BLaER1 treated with 17β-estradiol and CSF1 and Interleukin-3, amounts not matched to agents 10 nM and 100 nM (cell line): Measurements from ENCODE around the gene MRPL46.
"Not testable (repeated sequence)": the region's sequence is repeated elsewhere in the genome, so short reads cannot be mapped to it uniquely, and the experiment has no call there.

Source experiments
- H3K27ac ChIP-seq, 11 experiments: shearing (Covaris generic); formaldehyde crosslinking; 2 replicates each; pipeline ENCODE4 v1.8.1; 2022
- H3K27me3 ChIP-seq, 11 experiments: shearing (Covaris generic); formaldehyde crosslinking; 2 replicates each; pipeline ENCODE4 v1.8.1; 2022
- H3K36me3 ChIP-seq, 11 experiments: shearing (Covaris generic); formaldehyde crosslinking; 2 replicates each; pipeline ENCODE4 v1.8.1; 2022
- H3K4me1 ChIP-seq, 10 experiments: shearing (Covaris generic); formaldehyde crosslinking; 2 replicates each; pipeline ENCODE4 v1.8.1; 2022
- H3K4me2 ChIP-seq, 11 experiments: shearing (Covaris generic); formaldehyde crosslinking; 2 replicates each; pipeline ENCODE4 v1.8.1; 2022
- H3K4me3 ChIP-seq, 10 experiments: shearing (Covaris generic); formaldehyde crosslinking; 2 replicates each; pipeline ENCODE4 v1.8.1; 2022
- H3K9ac ChIP-seq, 11 experiments: shearing (Covaris generic); formaldehyde crosslinking; 2 replicates each; pipeline ENCODE4 v1.8.1; 2022
- H3K9me3 ChIP-seq, 11 experiments: shearing (Covaris generic); formaldehyde crosslinking; replicated peaks in 1 of 11; 2 replicates each; pipeline ENCODE4 v1.8.1; 2022
- H4K20me1 ChIP-seq, 11 experiments: shearing (Covaris generic); formaldehyde crosslinking; 2 replicates each; pipeline ENCODE4 v1.8.1; 2022
- Cebpa-rat ChIP-seq, 11 experiments: shearing (Covaris generic); IDR thresholded peaks; 2 replicates each; pipeline ENCODE4 v1.8.1; 2022

Gene MRPL46

GRCh38 chr15:88441076-88441730 is 26.0 kb downstream of the MRPL46 start:
- Histone ChIP-seq H3K27me3 (no peaks in the 10 kb centered on the region), H3K4me2 (no peak overlapping the region), H4K20me1 (no peaks in the 10 kb centered on the region), H3K9ac (no peak overlapping the region), H3K36me3 (no peaks in the 10 kb centered on the region), H3K9me3 (peaks cover 13 to 31% (median 18%) of the 10 kb centered on the region in 11 experiments), H3K4me3 (no peak overlapping the region), H3K4me1 (peaks cover 0 to 12% (median 0%) of the 10 kb centered on the region in 10 experiments; a peak in 4 of 20 replicates), H3K27ac (no peak overlapping the region)
- TF ChIP-seq Cebpa-rat (IDR thresholded peaks at IDR 0.05) = no peak

GRCh38 chr15:88440021-88440420 is 27.2 kb downstream of the MRPL46 start:
- Histone ChIP-seq H3K4me2 (peak overlapping the region in 2 of 11 experiments; percentile 7 to 14; a peak in 2 of 22 replicates), H3K4me1 (peaks cover 0 to 12% (median 0%) of the 10 kb centered on the region in 10 experiments; a peak in 4 of 20 replicates), H3K4me3 (no peak overlapping the region), H3K27me3 (no peaks in the 10 kb centered on the region), H3K27ac (no peak overlapping the region), H3K36me3 (no peaks in the 10 kb centered on the region), H3K9me3 (peaks cover 13 to 26% (median 18%) of the 10 kb centered on the region in 11 experiments), H4K20me1 (no peaks in the 10 kb centered on the region), H3K9ac (no peak overlapping the region)
- TF ChIP-seq Cebpa-rat (IDR thresholded peaks at IDR 0.05) = no peak

GRCh38 chr15:88438181-88438580 is 29.0 kb downstream of the MRPL46 start:
- no peaks in the 10 kb centered on the region for H3K36me3 ChIP-seq
- no peak overlapping the region for H3K9ac ChIP-seq
- H3K4me3 ChIP-seq = no peak overlapping the region
- no peak overlapping the region for H3K27ac ChIP-seq
- H3K4me1 ChIP-seq = peaks cover 0 to 12% (median 0%) of the 10 kb centered on the region in 10 experiments; a peak in 4 of 20 replicates
- H3K9me3 ChIP-seq = peaks cover under 1 to 8% (median 5%) of the 10 kb centered on the region in 11 experiments; a peak in 19 of 22 replicates
- TF ChIP-seq Cebpa-rat (IDR thresholded peaks at IDR 0.05) = no peak
- H4K20me1 ChIP-seq = no peaks in the 10 kb centered on the region
- no peak overlapping the region for H3K4me2 ChIP-seq
- no peaks in the 10 kb centered on the region for H3K27me3 ChIP-seq

GRCh38 chr15:88434106-88434505 is 33.1 kb downstream of the MRPL46 start:
- H3K27me3 ChIP-seq, H4K20me1 ChIP-seq, H3K4me2 ChIP-seq, H3K4me3 ChIP-seq, H3K36me3 ChIP-seq, H3K4me1 ChIP-seq, H3K27ac ChIP-seq, H3K9ac ChIP-seq, H3K9me3 ChIP-seq: not testable (repeated sequence)

GRCh38 chr15:88433046-88433685 is 34.0 kb downstream of the MRPL46 start:
- no peak overlapping the region for H3K4me2 ChIP-seq
- no peak overlapping the region for H3K9ac ChIP-seq
- H3K27me3 ChIP-seq = no peaks in the 10 kb centered on the region
- no peaks in the 10 kb centered on the region for H4K20me1 ChIP-seq
- H3K4me1 ChIP-seq = no peaks in the 10 kb centered on the region
- TF ChIP-seq Cebpa-rat (IDR thresholded peaks at IDR 0.05) = no peak
- H3K27ac ChIP-seq = no peak overlapping the region
- H3K4me3 ChIP-seq = no peak overlapping the region
- no peaks in the 10 kb centered on the region for H3K36me3 ChIP-seq
- no peaks in the 10 kb centered on the region for H3K9me3 ChIP-seq

GRCh38 chr15:88431441-88431840 is 35.7 kb downstream of the MRPL46 start:
- no peaks in the 10 kb centered on the region for H3K9me3 ChIP-seq
- TF ChIP-seq Cebpa-rat (IDR thresholded peaks at IDR 0.05) = no peak
- no peak overlapping the region for H3K4me2 ChIP-seq
- no peaks in the 10 kb centered on the region for H3K27me3 ChIP-seq
- no peaks in the 10 kb centered on the region for H4K20me1 ChIP-seq
- H3K9ac ChIP-seq = no peak overlapping the region
- H3K36me3 ChIP-seq = no peaks in the 10 kb centered on the region
- no peak overlapping the region for H3K27ac ChIP-seq
- H3K4me3 ChIP-seq = no peak overlapping the region
- no peaks in the 10 kb centered on the region for H3K4me1 ChIP-seq

GRCh38 chr15:88430051-88430450 is 37.1 kb downstream of the MRPL46 start:
- Histone ChIP-seq H3K4me3 (no peak overlapping the region), H3K9me3 (no peaks in the 10 kb centered on the region), H3K4me1 (no peaks in the 10 kb centered on the region), H3K9ac (no peak overlapping the region), H3K36me3 (no peaks in the 10 kb centered on the region), H3K4me2 (no peak overlapping the region), H3K27me3 (no peaks in the 10 kb centered on the region; a peak in 1 of 22 replicates), H3K27ac (no peak overlapping the region), H4K20me1 (no peaks in the 10 kb centered on the region)
- TF ChIP-seq Cebpa-rat (IDR thresholded peaks at IDR 0.05) = no peak

GRCh38 chr15:88428805-88429605 is 38.2 kb downstream of the MRPL46 start:
- H4K20me1 ChIP-seq = no peaks in the 10 kb centered on the region
- H3K4me2 ChIP-seq = no peak overlapping the region
- no peaks in the 10 kb centered on the region for H3K9me3 ChIP-seq
- H3K27me3 ChIP-seq = no peaks in the 10 kb centered on the region; a peak in 1 of 22 replicates
- no peak overlapping the region for H3K4me3 ChIP-seq
- H3K4me1 ChIP-seq = no peaks in the 10 kb centered on the region
- H3K36me3 ChIP-seq = no peaks in the 10 kb centered on the region
- H3K9ac ChIP-seq = no peak overlapping the region
- TF ChIP-seq Cebpa-rat (IDR thresholded peaks at IDR 0.05) = no peak
- no peak overlapping the region for H3K27ac ChIP-seq

- no peak for TF ChIP-seq Cebpa-rat (IDR thresholded peaks at IDR 0.05)
- Histone ChIP-seq H3K4me3 (no peak overlapping the region), H3K36me3 (no peaks in the 10 kb centered on the region), H3K9ac (no peak overlapping the region), H4K20me1 (no peaks in the 10 kb centered on the region), H3K4me1 (no peaks in the 10 kb centered on the region), H3K4me2 (no peak overlapping the region), H3K27ac (no peak overlapping the region), H3K9me3 (no peaks in the 10 kb centered on the region), H3K27me3 (no peaks in the 10 kb centered on the region; a peak in 1 of 22 replicates)
Observed at GRCh38 chr15:88428053-88428452, 39.1 kb downstream of the MRPL46 start.
